ENCODE measurements around the gene NIPAL1. TPM values are rescaled to one million over a fixed set of nuclear protein-coding genes. Genes with fewer than 3 reads are reported as not detected.

NIPAL1 gene
- total RNA-seq, 4 donors from 2014 or later: 0.87 to 3.1 (median 1.9) TPM

DNA sequence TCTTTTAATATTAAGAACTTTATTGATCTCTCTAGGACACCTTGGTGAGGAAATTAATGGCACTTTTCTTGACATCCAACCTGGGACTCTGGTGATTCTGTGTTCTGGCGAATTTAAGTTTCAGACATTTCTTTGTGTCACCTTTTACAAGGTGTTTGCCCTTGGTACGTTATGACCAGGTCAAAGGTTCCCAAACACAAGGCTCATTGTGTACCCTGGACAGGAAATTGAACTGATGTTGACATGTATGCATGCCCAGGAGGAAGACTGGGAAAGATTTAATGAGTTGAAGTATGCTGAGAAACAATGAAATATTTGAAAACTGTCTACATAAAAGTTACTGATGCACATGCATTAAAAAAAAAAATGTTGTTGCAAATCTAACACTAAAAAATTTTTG lies 22.1 kb downstream of the NIPAL1 start:
- Histone ChIP-seq H3K4me1 (no peaks in the 10 kb centered on the region), H3K27me3 (no peaks in the 10 kb centered on the region), H3K9me3 (no peaks in the 10 kb centered on the region), H3K4me3 (no peak overlapping the region), H3K36me3 (no peaks in the 10 kb centered on the region), H3K27ac (no peak overlapping the region)
- DNase-seq (ENCODE audit: low spot score in 2 of 2): no peak
- WGBS, 2 donors: 9 to 11% methylated on average over 2 of the region's 2 CpGs
- TF ChIP-seq POLR2A (IDR thresholded peaks at IDR 0.05) (no peak), EP300 (IDR thresholded peaks at IDR 0.05) (no peak)
- TF ChIP-seq, protein P1, sequence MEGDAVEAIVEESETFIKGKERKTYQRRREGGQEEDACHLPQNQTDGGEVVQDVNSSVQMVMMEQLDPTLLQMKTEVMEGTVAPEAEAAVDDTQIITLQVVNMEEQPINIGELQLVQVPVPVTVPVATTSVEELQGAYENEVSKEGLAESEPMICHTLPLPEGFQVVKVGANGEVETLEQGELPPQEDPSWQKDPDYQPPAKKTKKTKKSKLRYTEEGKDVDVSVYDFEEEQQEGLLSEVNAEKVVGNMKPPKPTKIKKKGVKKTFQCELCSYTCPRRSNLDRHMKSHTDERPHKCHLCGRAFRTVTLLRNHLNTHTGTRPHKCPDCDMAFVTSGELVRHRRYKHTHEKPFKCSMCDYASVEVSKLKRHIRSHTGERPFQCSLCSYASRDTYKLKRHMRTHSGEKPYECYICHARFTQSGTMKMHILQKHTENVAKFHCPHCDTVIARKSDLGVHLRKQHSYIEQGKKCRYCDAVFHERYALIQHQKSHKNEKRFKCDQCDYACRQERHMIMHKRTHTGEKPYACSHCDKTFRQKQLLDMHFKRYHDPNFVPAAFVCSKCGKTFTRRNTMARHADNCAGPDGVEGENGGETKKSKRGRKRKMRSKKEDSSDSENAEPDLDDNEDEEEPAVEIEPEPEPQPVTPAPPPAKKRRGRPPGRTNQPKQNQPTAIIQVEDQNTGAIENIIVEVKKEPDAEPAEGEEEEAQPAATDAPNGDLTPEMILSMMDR (IDR thresholded peaks at IDR 0.05): no peak

DNA sequence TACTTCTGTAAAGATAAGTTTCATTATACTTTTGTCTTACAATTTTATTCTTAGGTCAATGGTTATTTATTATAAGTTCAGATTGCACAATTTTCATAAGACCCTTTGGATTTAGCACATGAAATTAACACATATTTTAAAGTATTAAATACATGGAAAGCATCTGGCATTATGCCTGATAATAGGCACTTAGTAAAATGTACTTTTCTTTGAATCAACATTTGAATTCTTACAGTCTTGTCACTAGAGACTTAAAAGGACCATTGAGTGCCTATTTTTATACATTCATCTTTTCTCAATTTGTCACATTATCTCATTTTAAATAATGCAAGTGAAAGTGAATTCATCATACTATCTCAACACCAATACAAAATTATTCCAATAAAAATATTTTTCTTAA lies 23.0 kb downstream of the NIPAL1 start:
- no peak overlapping the region for H3K27ac ChIP-seq

GRCh38 chr4:48041535-48042137 lies 25.1 kb downstream of the NIPAL1 start:
- Histone ChIP-seq H3K4me3 (no peak overlapping the region), H3K4me1 (no peaks in the 10 kb centered on the region), H3K27ac (no peak overlapping the region), H3K27me3 (no peaks in the 10 kb centered on the region), H3K9me3 (no peaks in the 10 kb centered on the region), H3K36me3 (no peaks in the 10 kb centered on the region)
- no peak for DNase-seq (ENCODE audit: low spot score in 2 of 2)
- WGBS, 2 donors: 67 to 86% methylated on average over 4 of the region's 4 CpGs
- TF ChIP-seq EP300 (IDR thresholded peaks at IDR 0.05): no peak
- TF ChIP-seq, protein P1 (IDR thresholded peaks at IDR 0.05): no peak
- no peak for TF ChIP-seq POLR2A (IDR thresholded peaks at IDR 0.05)

More for the DNA sequence above, 23.0 kb downstream of the NIPAL1 start:
- H3K36me3 ChIP-seq: no peaks in the 10 kb centered on the region
- TF ChIP-seq, protein P1 (IDR thresholded peaks at IDR 0.05): no peak
- no peak for TF ChIP-seq EP300 (IDR thresholded peaks at IDR 0.05)
- no peak for TF ChIP-seq POLR2A (IDR thresholded peaks at IDR 0.05)
- H3K4me3 ChIP-seq: no peak overlapping the region
- H3K9me3 ChIP-seq: no peaks in the 10 kb centered on the region
- no peak for DNase-seq (ENCODE audit: low spot score in 2 of 2)
- H3K4me1 ChIP-seq: no peaks in the 10 kb centered on the region
- H3K27me3 ChIP-seq: no peaks in the 10 kb centered on the region

DNA sequence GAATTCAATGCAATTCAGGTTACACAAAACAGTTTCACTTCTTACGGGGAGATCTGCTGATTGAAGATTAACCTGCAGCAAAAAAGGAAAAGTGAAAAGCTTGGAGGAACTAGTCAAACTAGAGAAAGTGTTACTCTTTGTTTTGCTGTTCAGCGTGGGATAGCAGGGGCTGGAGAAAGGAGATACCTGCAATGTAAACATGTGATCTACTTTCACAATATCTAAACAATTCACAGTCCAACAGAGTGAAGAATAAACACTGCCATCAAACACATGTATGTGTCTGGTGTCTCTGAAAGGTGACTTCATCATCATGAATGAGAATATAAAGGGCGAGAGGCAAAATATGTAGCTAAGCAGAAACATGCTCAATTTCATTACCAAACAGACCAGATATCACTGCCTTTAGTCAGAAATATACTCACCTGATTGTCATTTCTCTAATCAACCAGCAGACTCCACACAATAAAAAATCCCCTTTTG lies 26.4 kb downstream of the NIPAL1 start:
- WGBS, 2 donors: 73 to 80% methylated on average over 3 of the region's 3 CpGs
- no peaks in the 10 kb centered on the region for H3K36me3 ChIP-seq
- peaks cover 0 to 10% (median 3%) of the 10 kb centered on the region in 4 donors for H3K4me1 ChIP-seq
- H3K9me3 ChIP-seq: no peaks in the 10 kb centered on the region
- no peak overlapping the region for H3K4me3 ChIP-seq
- H3K27me3 ChIP-seq: no peaks in the 10 kb centered on the region
- DNase-seq (ENCODE audit: low spot score in 2 of 2): no peak
- TF ChIP-seq POLR2A (IDR thresholded peaks at IDR 0.05) (no peak), EP300 (IDR thresholded peaks at IDR 0.05) (no peak)
- TF ChIP-seq, protein P1 (IDR thresholded peaks at IDR 0.05): no peak
- H3K27ac ChIP-seq: peak overlapping the region in 1 of 4 donors; percentile 64

DNA sequence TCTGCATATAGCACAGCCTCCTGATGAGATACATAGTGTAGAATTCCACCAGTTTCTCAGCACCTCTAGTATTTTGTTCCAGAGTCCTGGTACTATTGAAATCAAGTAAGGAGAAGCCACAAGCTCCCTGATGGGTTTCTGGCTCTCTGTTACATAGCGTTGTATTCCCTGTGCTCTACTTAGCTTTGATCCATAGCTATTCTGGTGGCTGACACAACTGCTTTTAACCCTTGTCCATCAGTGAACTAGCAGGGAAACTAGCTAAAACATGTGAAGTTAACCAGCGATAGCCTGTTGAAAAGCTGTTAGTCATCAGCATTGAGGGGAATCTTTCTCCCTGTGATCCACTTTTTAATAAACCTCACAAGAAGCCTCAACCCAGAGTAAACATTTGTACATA lies 26.9 kb downstream of the NIPAL1 start:
- 69 to 77% methylated on average over 2 of the region's 2 CpGs for WGBS, 2 donors
- Histone ChIP-seq H3K9me3 (no peaks in the 10 kb centered on the region), H3K36me3 (no peaks in the 10 kb centered on the region), H3K4me1 (peaks cover 0 to 10% (median 3%) of the 10 kb centered on the region in 4 donors), H3K27me3 (no peaks in the 10 kb centered on the region), H3K4me3 (no peak overlapping the region), H3K27ac (no peak overlapping the region)
- TF ChIP-seq, protein P1 (IDR thresholded peaks at IDR 0.05): no peak
- TF ChIP-seq POLR2A (IDR thresholded peaks at IDR 0.05) (no peak), EP300 (IDR thresholded peaks at IDR 0.05) (no peak)
- no peak for DNase-seq (ENCODE audit: low spot score in 2 of 2)

All from tibial nerve (tissue), 4 donors.